PC-9 (cell line): Measurements from ENCODE around the gene LUZP2. TPM values are rescaled to one million over a fixed set of nuclear protein-coding genes. Genes with fewer than 3 reads are reported as not detected.

ENCODE experiments used
- BruUV-seq: library from RNA; stranded (reverse); fragments of 400-500 nt; replicated peaks from 2 replicates; lab custom pipeline; 2021; lab: Mats Ljungman, UMichigan
- CTCF ChIA-PET: fragments of 300-600 bp; sonication (Branson Sonifier 250); formaldehyde crosslinking; loops from one replicate; lab custom pipeline; 2022; ENCODE audit warnings: antibody characterized with exemption; lab: Charles Lee
- POLR2A ChIA-PET: fragments of 300-600 bp; sonication (Branson Sonifier 250); formaldehyde crosslinking; loops from one replicate; lab custom pipeline; 2022; ENCODE audit warnings: antibody characterized with exemption; ENCODE audit not compliant: unreplicated experiment; lab: Charles Lee
- DNase-seq, 2 experiments: peaks; one replicate each; pipeline versions ENCODE4 v3.0.0 to v3.0.0-alpha.2; 2015 to 2022; ENCODE audit warnings: mixed read lengths in 1 of 2
- H2AFZ ChIP-seq: fragments of 200-600 bp; sonication (generic); 2 replicates; pipeline ENCODE4 v1.8.1; 2017; ENCODE audit warnings: antibody characterized with exemption
- H3F3A ChIP-seq: fragments of 200-600 bp; sonication (generic); 2 replicates; pipeline ENCODE4 v1.8.1; 2017; ENCODE audit warnings: antibody characterized with exemption, mild to moderate bottlenecking, low read depth; ENCODE audit not compliant: insufficient read depth
- H3K27ac ChIP-seq: fragments of 200-600 bp; sonication (generic); 2 replicates; pipeline ENCODE4 v1.6.1; 2016; ENCODE audit warnings: mixed run types
- H3K27me3 ChIP-seq: fragments of 200-600 bp; sonication (generic); 2 replicates; pipeline ENCODE4 v1.6.1; 2016; ENCODE audit warnings: low read depth, mixed run types; ENCODE audit not compliant: insufficient read depth
- H3K36me3 ChIP-seq: fragments of 200-600 bp; sonication (generic); 2 replicates; pipeline ENCODE4 v1.6.1; 2016; ENCODE audit warnings: low read depth, mixed run types
- H3K4me1 ChIP-seq: fragments of 200-600 bp; sonication (generic); replicated peaks from 2 replicates; pipeline ENCODE4 v1.6.1; 2016; ENCODE audit warnings: mixed run types; ENCODE audit not compliant: insufficient read depth
- H3K4me2 ChIP-seq: fragments of 200-600 bp; sonication (generic); 2 replicates; pipeline ENCODE4 v1.6.1; 2017; ENCODE audit warnings: mixed run types
- H3K4me3 ChIP-seq: fragments of 200-600 bp; sonication (generic); 2 replicates; pipeline ENCODE4 v1.6.1; 2016; ENCODE audit warnings: mixed run types
- H3K79me2 ChIP-seq: fragments of 200-600 bp; sonication (generic); 2 replicates; pipeline ENCODE4 v1.6.1; 2017; ENCODE audit warnings: low read depth, mixed run types
- H3K9me2 ChIP-seq: fragments of 200-600 bp; sonication (generic); 2 replicates; pipeline ENCODE4 v1.8.1; 2017; ENCODE audit warnings: mild to moderate bottlenecking; ENCODE audit not compliant: insufficient read depth
- H3K9me3 ChIP-seq: fragments of 200-600 bp; sonication (generic); 2 replicates; pipeline ENCODE4 v1.8.1; 2016; ENCODE audit warnings: low read depth; ENCODE audit not compliant: insufficient read depth
- H4K20me1 ChIP-seq: fragments of 200-600 bp; sonication (generic); 2 replicates; pipeline ENCODE4 v1.8.1; 2017; ENCODE audit not compliant: insufficient read depth
- EZH2 ChIP-seq: fragments of 200-600 bp; sonication (generic); IDR thresholded peaks from 2 replicates; pipeline ENCODE4 v1.8.0; 2017; ENCODE audit warnings: antibody characterized with exemption, low read depth
- intact Hi-C: fragments of 100-400 bp; cut with micrococcal nuclease; formaldehyde crosslinking; loops from one replicate; pipeline ENCODE4 v1.10.0; 2022; ENCODE audit not compliant: unreplicated experiment
- total RNA-seq: library from RNA; stranded (reverse); gene quantifications from 2 replicates; pipeline ENCODE4 v1.2.3, GENCODE V29; 2021
- TF ChIP-seq, protein P1 (sequence below): fragments of 200-600 bp; sonication (generic); conservative IDR thresholded peaks from 2 replicates; pipeline ENCODE4 v1.6.1; 2017; ENCODE audit warnings: mixed run types, antibody characterized with exemption, mild to moderate bottlenecking, moderate library complexity

The LUZP2 gene
- total RNA-seq, 1 experiment from 2014 or later, result 0.15 TPM

DNA sequence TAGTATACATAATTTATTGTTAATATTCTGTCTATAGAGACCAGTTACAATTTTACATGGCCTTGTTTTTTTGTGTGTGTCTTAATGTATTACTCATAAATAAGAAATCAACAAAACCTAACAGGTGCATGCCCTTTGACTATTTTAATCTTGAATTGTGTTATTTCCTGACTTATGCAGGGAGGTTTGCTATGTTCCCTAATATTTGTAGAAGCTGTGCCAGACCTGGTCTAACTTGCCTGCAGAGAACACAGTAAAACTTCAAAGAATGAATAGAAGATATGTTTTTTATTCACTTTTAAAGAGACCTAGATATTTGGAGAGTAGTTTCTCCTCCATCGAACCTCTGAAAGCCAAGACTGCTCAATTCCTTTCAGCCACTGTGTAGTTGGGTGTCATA, 234.7 kb downstream of the LUZP2 start:
- POLR2A ChIA-PET, result no interaction called here

DNA sequence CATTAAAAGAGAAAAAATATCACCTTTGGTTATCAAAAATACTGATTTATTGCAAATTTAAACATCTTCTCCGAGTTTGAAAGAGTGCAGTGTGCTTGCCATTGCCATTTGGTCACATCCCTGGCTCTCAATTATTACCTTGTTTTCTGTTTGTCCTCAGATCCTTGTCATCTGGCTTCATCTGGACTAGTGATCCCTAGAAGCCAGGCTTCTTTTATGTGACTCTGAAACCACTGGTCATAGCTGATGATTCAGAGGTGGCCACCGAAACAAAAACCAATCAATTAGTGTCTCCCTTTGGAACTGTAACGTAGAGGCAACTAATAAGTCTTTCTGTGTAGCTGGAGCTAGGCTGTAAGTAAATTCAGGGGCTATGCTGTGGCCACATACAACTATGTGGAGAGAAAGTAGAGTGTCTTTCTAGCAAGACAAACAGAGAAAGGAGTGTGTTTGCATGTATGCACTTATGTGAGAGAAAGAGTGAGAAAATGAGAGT, 237.9 kb downstream of the LUZP2 start:
- Histone ChIP-seq H4K20me1 (no peaks in the 10 kb centered on the region), H3K27me3 (no peaks in the 10 kb centered on the region), H3K4me1 (no peaks in the 10 kb centered on the region), H3K9me2 (no peaks in the 10 kb centered on the region; the same call in 1 of the 2 replicates), H3K4me3 (no peak overlapping the region), H3K27ac (no peak overlapping the region), H3K4me2 (no peak overlapping the region), H3F3A (no peaks in the 10 kb centered on the region), H3K36me3 (no peaks in the 10 kb centered on the region), H3K9me3 (no peaks in the 10 kb centered on the region), H2AFZ (no peak overlapping the region), H3K79me2 (no peaks in the 10 kb centered on the region)
- no peak for DNase-seq
- CTCF ChIA-PET, result no interaction called here
- POLR2A ChIA-PET, result no interaction called here
- BruUV-seq, result no TSS peak
- TF ChIP-seq, protein P1, sequence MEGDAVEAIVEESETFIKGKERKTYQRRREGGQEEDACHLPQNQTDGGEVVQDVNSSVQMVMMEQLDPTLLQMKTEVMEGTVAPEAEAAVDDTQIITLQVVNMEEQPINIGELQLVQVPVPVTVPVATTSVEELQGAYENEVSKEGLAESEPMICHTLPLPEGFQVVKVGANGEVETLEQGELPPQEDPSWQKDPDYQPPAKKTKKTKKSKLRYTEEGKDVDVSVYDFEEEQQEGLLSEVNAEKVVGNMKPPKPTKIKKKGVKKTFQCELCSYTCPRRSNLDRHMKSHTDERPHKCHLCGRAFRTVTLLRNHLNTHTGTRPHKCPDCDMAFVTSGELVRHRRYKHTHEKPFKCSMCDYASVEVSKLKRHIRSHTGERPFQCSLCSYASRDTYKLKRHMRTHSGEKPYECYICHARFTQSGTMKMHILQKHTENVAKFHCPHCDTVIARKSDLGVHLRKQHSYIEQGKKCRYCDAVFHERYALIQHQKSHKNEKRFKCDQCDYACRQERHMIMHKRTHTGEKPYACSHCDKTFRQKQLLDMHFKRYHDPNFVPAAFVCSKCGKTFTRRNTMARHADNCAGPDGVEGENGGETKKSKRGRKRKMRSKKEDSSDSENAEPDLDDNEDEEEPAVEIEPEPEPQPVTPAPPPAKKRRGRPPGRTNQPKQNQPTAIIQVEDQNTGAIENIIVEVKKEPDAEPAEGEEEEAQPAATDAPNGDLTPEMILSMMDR, result no peak
- TF ChIP-seq EZH2, result no peak
- intact Hi-C loops, result no loop called here

More for the DNA sequence above, 234.7 kb downstream of the LUZP2 start:
- no peak overlapping the region for H3K4me3 ChIP-seq
- H4K20me1 ChIP-seq, result no peaks in the 10 kb centered on the region
- H3K9me2 ChIP-seq, result no peaks in the 10 kb centered on the region; the same call in 1 of the 2 replicates
- no peaks in the 10 kb centered on the region for H3K36me3 ChIP-seq
- no peaks in the 10 kb centered on the region for H3K27me3 ChIP-seq
- intact Hi-C loops, result no loop called here
- no peaks in the 10 kb centered on the region for H3K79me2 ChIP-seq
- no peak overlapping the region for H3K27ac ChIP-seq
- H3F3A ChIP-seq, result no peaks in the 10 kb centered on the region
- no peak for DNase-seq
- no peak overlapping the region for H2AFZ ChIP-seq
- no TSS peak for BruUV-seq
- H3K9me3 ChIP-seq, result no peaks in the 10 kb centered on the region
- no peaks in the 10 kb centered on the region for H3K4me1 ChIP-seq
- CTCF ChIA-PET, result no interaction called here
- H3K4me2 ChIP-seq, result no peak overlapping the region
- TF ChIP-seq EZH2, result no peak
- TF ChIP-seq, protein P1, result no peak

DNA sequence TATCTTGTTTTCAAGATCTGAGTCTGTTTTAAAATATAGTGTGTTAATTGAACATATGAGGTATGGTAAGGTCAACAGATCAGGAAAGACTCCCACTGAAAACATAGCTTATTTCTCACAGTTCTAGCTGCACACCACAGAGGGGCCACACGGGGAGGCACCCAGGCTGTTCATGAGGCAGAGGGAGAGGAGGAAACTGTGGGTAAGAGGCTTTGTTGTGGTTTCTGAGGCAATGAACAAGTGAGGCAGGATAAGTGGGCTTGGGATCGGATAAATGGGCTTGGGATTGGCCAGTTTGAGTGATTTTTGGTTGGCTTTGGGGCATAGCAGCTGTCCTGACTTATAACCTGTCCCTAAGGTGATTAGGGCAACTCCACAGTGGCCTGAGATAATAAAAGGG, 242.1 kb downstream of the LUZP2 start:
- no peak overlapping the region for H2AFZ ChIP-seq
- no peaks in the 10 kb centered on the region for H3K27me3 ChIP-seq
- H3K79me2 ChIP-seq, result no peaks in the 10 kb centered on the region
- no peaks in the 10 kb centered on the region for H3K9me3 ChIP-seq
- CTCF ChIA-PET, result interaction anchor here (0.6 kb wide), 1 partner anchor 193 kb away, joined by 4 read pairs; no protein-coding TSS in a partner anchor
- no peak overlapping the region for H3K4me3 ChIP-seq
- intact Hi-C loops, result no loop called here
- no peaks in the 10 kb centered on the region for H3F3A ChIP-seq
- no peaks in the 10 kb centered on the region for H3K36me3 ChIP-seq
- no TSS peak for BruUV-seq
- H4K20me1 ChIP-seq, result no peaks in the 10 kb centered on the region
- TF ChIP-seq, protein P1, result no peak
- TF ChIP-seq EZH2, result no peak
- DNase-seq, result no peak
- POLR2A ChIA-PET, result no interaction called here
- H3K9me2 ChIP-seq, result no peaks in the 10 kb centered on the region
- no peaks in the 10 kb centered on the region for H3K4me1 ChIP-seq
- no peak overlapping the region for H3K4me2 ChIP-seq
- no peak overlapping the region for H3K27ac ChIP-seq
